GM18508 (cell line): ENCODE data around the gene SF3A1.

Experiments
- ATAC-seq: cut with Tn5 transposase; IDR thresholded peaks from one replicate; pipeline ENCODE4 v1.9.1; 2021; ENCODE audit warnings: moderate number of reproducible peaks; ENCODE audit not compliant: insufficient read depth, unreplicated experiment

Gene SF3A1

GRCh38 chr22:30290342-30291057, 66.2 kb downstream of the SF3A1 start:
- ATAC-seq, result no peak

DNA sequence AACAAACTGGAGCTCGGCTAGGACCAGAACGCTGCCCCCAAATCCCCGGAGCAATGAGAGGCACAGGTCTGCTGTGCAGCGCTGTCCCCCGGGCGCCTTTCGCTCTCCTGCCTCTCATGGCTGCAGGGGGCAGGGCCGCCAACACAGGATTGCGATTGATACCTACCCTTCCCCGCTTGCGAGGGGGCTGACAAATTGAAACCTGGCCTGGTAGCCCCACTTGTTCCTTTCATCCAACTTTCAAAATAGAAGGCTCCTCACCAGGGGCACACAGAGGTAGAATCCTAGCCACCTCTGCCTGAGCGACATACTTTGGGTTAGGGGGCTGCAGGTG, 66.7 kb downstream of the SF3A1 start:
- ATAC-seq, result no peak

DNA sequence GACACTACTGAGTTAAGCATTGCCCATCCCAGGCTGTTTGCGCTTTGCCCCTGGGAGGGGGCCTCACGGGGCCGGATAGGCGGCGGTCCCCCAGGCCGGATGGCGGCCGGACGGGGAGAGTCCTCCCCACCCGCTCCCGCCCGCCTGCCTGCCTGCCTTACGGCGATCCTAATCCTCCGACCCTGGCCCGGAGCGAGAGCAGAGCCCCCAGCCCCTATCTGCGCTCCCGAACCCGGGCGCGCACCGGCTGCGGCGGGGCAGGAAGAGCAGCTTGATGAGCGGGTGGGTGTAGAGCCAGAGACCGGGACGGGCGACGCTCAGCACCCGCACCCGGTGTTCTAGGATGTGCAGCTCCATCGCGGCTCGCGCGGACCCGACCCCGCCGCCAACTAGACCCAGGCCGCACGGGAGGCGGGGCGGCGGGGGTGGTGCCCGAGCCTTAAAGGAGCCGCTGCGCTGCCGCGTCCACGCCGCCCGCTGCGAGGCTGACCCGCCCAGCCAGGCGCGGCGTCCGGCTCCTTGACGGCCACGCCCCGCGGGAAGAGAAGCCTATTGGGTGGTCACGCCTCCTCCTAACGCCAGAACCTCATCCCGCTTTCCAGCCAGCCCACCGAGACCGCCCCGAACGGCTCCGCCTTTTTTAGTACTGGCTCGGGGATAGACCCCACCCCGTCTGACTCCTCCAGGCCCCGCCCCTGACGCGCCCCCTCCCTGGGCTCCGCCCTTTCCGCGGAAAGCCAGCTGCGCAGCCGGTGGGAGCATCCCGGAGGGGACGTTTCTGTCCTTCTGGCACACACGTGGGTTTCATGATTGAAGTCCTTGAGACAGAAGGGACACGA, 67.3 kb downstream of the SF3A1 start, which contains the start of gene CASTOR1:
CASTOR1 (minus strand) TSS at position 365 of the 839 bp plus-strand sequence; CDS start at position 357, 8 bp downstream.
- peak; percentile 29 for ATAC-seq

DNA sequence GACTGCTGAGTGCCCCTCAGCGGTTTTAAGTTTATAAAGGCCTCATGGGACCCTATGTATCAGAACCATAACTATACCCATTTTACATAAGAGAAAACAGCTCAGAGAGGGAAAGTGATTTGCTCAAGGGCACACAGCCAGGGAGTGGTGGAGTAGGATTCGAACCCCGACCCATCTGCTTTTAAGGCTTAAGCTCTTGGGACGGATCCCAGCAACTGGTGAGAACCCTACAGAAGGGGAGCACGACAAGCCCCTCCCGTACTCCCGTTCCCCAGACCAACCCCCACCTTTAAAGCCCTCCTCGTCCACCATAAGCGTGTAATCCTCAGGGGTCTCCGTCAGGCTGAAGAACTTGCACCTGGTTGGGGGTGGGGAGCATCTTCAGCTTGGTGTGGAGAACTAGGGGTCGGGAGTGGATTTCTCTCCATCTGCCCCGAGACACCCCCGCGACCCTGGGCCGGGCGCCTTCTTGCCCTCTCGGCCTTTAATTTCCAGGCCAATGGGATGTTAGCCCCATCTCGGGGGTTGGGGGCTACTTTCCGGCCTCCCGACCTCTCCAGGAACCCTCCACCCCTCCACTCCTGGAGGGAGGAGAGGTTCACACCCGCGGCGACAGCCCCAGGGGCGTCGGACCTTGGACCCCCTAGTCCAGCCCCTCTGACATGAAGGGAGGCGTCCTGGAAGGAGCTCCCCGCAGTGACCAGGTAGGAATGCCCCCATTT, 68.1 kb downstream of the SF3A1 start:
- no peak for ATAC-seq

- ATAC-seq, result no peak
Measured at GRCh38 chr22:30287648-30288418, 68.9 kb downstream of the SF3A1 start.

- ATAC-seq, result no peak
Measured at GRCh38 chr22:30286813-30287647, 69.7 kb downstream of the SF3A1 start.

DNA sequence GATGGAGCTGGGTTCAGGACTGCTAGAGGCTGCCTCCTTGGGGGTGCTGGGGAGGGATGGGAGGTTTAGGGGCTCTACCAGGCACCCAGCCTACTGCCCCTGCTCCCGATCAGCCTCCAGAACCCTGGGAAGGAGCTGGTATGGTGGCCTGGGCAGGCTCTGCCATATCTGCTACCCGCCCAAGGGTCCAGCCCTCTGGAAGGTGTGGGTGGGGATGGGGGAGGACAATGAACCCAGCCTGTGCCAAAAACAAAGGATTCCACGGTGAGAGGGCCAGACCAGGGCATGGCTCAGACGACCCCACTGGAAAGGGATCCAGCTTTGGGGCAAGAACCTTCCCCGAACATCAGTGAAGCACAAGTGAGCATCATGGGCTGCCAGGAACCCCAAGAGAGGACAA, 70.4 kb downstream of the SF3A1 start:
- no peak for ATAC-seq

DNA sequence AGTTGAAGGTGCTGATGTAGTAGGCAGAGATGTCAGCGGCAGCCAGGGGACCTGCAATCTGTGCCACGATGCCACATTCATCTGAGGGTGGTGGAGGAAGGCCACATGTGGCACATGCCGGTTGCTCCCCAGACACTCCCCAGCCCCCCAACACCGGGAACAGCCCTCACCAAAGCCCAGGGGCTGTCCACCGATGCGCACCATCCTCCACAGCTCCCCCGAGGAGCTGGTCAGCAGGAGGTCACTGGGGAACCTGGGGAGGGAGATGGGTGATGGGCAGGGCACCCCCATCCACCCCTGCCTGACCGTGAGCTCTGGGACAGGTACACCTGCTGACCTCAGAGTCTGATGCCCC, 70.9 kb downstream of the SF3A1 start:
- no peak for ATAC-seq

DNA sequence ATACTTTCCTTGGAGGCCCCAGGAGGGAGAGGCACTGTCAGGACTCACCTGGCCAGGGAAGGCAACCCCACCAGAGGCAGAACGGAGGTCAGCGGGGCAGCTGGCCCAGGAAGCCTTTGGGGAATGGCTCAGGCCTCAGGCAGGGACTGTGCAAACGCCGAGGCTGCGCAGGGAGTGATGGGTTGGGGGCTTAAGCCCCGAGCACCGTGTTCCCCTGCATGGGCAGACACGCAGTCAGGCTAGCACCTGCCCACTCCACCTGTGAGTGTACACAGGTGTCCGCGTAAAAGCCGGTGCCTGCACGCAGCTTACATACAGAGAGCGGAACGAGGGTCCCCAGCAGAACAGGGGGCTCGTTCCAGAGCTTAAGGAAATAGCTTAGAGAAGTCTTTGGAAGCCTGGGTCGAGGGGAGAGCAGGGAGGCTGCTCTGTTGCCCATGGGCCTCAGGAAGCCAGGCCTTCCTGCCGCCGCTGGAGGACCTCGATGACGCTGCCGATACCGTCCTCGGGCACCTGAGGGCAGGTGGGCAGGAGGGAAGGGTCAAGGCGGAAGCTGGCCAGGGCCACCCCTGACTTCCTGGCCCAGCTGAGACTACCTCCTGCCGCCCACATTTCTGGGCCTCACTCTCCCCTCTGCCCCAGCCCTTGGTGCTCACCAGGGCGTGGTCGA, 71.4 kb downstream of the SF3A1 start:
- ATAC-seq, result no peak

DNA sequence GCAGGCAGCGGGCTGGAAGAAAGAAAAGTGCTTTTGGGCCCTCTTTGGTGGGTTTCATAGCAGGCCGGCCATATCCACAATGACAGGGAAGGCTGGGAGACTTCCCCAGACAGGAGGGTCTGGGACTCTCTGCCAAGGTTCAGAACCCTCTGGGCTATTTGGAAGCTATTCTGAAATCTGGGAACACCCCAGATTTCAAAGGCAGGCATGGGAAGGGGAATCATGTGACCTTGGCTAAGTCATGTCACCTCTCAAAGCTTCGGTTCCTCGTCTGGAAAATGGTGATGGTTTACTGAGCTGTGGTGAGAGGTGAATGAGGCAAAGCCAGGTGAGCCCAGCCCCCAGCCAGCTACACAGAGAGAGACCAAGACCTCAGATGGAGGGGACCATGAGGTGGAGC, 72.0 kb downstream of the SF3A1 start:
- ATAC-seq, result no peak

GRCh38 chr22:30284172-30284571, 72.5 kb downstream of the SF3A1 start:
- ATAC-seq, result no peak

GRCh38 chr22:30283342-30283741, 73.4 kb downstream of the SF3A1 start:
- no peak for ATAC-seq

GRCh38 chr22:30282616-30283046, 74.1 kb downstream of the SF3A1 start:
- no peak for ATAC-seq
